Measurements from ENCODE around the gene RNF31.

The RNF31 gene

GRCh38 chr14:24135834-24136683, 11.2 kb upstream of the RNF31 start, which contains the start of gene PSME1:
Gene PSME1, plus strand, starts transcription at chr14:24136194. Its CDS starts 69 bp downstream, at chr14:24136263.
- FAIRE-seq (peak; percentile 93), DNase-seq (ENCODE audit: extremely low spot score, insufficient read length, low read depth) (peak; percentile 83)

- FAIRE-seq (no peak), DNase-seq (ENCODE audit: extremely low spot score, insufficient read length, low read depth) (no peak)
Measured at GRCh38 chr14:24136684-24137528, 10.4 kb upstream of the RNF31 start.

- FAIRE-seq (no peak), DNase-seq (ENCODE audit: extremely low spot score, insufficient read length, low read depth) (no peak)
Measured at GRCh38 chr14:24137529-24138395, 9.5 kb upstream of the RNF31 start.

DNA sequence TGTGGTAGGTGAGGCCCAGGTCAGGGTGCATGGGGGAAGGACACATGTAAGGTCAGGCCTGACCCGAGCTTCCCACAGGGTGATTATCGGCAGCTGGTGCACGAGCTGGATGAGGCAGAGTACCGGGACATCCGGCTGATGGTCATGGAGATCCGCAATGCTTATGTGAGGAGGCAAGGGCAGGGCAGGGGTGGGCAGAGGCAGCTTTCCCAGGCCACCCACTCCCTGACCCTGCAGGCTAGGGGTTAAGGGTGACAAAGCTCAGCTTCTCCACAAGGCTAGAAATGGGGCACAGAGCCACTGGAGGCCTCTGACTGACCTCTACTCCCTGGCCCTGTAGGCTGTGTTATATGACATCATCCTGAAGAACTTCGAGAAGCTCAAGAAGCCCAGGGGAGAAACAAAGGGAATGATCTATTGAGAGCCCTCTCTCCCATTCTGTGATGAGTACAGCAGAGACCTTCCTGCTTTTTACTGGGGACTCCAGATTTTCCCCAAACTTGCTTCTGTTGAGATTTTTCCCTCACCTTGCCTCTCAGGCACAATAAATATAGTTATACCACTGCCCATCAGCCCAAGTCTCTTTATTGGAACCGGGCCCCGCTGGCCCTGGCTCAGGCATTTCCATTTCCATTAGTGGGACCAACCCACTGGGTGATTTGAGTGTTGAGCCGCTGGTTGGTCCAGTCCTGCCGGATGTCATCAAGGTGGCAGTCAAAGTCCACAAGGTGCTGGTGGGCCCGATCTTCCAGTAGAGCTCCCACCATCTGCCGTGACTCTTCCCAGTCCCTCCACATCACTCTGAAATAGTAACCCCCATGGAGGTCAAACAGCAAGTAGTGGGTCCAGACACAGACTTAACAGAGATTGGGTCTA, 8.7 kb upstream of the RNF31 start:
- FAIRE-seq (no peak), DNase-seq (ENCODE audit: extremely low spot score, insufficient read length, low read depth) (no peak)

- no peak for DNase-seq (ENCODE audit: extremely low spot score, insufficient read length, low read depth)
- no peak for FAIRE-seq
Measured at GRCh38 chr14:24139272-24139934, 7.9 kb upstream of the RNF31 start.

GRCh38 chr14:24141097-24141880, 6.0 kb upstream of the RNF31 start, which contains the start of gene EMC9:
Gene EMC9, minus strand, starts transcription at chr14:24141591. Its CDS starts 287 bp downstream, at chr14:24141304.
- FAIRE-seq (peak; percentile 95), DNase-seq (ENCODE audit: extremely low spot score, insufficient read length, low read depth) (peak; percentile 87)

DNA sequence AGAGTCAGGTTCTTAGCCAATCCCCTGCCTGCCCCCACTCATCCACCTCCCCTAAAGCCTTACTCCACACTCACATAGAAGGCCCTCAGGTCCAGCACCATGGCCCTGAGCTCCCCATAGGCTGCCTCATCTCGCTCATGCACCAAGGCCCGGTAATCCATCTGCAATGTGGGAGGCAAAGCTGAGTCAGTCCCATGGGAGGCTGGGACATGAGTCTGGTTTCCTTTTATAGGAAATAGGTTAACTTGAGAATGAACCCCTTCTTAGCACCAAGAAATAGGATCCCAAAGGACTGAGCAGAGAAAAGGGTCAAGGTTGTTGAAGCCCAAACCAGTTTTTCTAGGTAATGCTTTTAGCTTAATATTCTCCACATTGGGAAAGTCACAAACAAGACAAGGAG, 3.8 kb upstream of the RNF31 start:
- FAIRE-seq: no peak

DNA sequence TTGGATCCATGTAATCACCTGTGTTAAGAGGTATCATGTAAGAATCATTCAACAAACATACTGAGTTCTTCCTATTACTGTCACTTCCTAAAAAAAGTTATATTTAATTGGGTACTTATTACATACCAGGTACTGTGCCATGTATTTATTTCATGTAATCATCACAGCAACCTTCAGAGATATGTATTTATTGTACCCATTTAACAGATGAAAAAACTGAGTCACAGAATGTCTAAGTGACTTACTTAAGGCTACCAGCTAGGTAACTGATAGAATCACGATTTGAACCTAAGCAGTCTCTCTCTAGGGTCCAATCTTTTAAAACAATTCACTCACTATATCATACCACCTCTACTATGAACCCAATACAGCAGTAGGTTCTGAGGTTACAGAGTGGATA, 2.8 kb upstream of the RNF31 start:
- FAIRE-seq: no peak

More for the DNA sequence above, 3.8 kb upstream of the RNF31 start:
- no peak for DNase-seq (ENCODE audit: extremely low spot score, insufficient read length, low read depth)

GRCh38 chr14:24145219-24145618, 2.1 kb upstream of the RNF31 start:
- DNase-seq (ENCODE audit: extremely low spot score, insufficient read length, low read depth) (no peak), FAIRE-seq (no peak)

More for the DNA sequence above, 2.8 kb upstream of the RNF31 start:
- no peak for DNase-seq (ENCODE audit: extremely low spot score, insufficient read length, low read depth)

DNA sequence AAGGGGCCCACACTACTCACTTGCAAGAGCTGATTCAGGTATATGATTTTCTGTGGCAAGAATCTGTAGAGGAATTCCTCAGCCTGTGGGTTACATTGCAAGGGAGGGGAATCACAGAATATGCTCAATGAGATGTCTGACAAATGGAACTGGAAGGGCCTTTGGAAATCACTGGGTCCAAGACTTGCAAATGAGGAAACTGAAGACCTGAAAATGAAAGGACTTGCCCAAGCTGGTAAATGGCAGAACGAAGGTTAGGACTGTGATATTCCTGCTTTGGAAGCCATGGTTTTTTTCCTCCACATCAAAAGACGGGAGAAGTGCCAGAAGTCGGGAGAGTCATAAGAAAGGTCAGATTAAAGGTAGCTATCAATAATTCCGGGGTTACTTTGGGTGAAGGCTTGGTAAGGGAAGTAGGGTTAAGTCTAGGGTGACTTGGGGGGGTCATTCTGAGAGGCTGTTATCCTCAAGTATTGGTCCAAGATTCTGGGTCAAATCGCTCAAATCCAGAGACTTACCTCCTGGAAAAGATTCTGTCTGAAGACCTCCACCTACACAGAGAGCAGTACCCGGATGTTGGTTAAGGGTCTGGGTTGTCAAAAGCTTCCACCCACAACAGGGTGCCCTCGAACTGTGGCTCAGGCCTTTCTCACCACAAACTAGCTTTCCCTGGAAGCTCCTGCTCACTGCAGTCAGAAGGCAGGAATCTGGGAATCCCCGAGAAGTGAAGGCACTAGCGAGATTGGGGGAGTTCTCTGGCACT, 1.4 kb upstream of the RNF31 start:
- DNase-seq (ENCODE audit: extremely low spot score, insufficient read length, low read depth) (no peak), FAIRE-seq (peak; percentile 39)

- FAIRE-seq (no peak), DNase-seq (ENCODE audit: extremely low spot score, insufficient read length, low read depth) (peak; percentile 92)
Measured at GRCh38 chr14:24146453-24146977, 783 bp upstream of the RNF31 start, which contains the start of gene PSME2. Gene PSME2, minus strand, starts transcription at chr14:24146610. Its CDS starts 29 bp downstream, at chr14:24146581.

- FAIRE-seq (no peak), DNase-seq (ENCODE audit: extremely low spot score, insufficient read length, low read depth) (no peak)
Measured at GRCh38 chr14:24147761-24148428, 597 bp downstream of the RNF31 start.

DNA sequence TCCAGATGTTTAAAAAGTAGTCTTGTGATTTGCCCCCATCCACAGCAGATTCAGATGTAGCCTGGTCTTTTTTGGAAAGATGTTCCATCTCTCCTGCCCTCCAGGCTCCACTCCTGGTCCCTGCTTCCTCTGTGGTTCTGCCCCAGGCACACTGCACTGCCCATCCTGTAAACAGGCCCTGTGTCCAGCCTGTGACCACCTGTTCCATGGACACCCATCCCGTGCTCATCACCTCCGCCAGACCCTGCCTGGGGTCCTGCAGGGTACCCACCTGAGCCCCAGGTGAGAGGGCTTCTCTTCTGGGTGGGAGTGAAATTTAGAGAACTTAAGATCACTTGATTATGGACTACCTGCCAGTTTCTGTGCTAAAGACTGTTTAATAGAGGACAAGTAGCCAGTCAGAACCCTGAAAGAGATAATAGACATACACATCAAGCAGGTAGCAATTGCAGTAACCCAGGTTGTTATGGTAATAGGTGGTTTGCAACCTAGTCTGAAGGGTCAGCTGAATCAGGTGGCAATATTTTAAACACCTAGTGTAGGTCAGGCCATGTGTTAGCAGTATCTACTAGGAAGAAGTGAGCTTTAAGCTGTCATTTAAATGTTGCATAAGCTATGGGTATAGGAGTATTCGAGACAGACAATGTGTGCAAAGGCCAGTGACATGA, 2.1 kb downstream of the RNF31 start:
- FAIRE-seq (no peak), DNase-seq (ENCODE audit: extremely low spot score, insufficient read length, low read depth) (no peak)

- FAIRE-seq: no peak
- DNase-seq (ENCODE audit: extremely low spot score, insufficient read length, low read depth): no peak
Measured at GRCh38 chr14:24150061-24150460, 2.8 kb downstream of the RNF31 start.

DNA sequence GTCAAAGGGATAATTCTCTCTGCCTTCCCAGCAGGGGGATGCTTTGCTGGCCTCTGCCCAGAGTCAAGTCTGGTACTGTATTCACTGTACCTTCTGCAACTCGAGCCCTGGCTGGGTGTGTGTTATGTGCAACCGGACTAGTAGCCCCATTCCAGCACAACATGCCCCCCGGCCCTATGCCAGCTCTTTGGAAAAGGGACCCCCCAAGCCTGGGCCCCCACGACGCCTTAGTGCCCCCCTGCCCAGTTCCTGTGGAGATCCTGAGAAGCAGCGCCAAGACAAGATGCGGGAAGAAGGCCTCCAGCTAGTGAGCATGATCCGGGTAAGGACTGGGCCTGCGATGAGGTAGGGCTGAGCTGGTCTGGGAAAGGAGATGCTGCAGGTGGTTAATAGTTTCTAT, 3.3 kb downstream of the RNF31 start:
- DNase-seq (ENCODE audit: extremely low spot score, insufficient read length, low read depth): no peak
- no peak for FAIRE-seq

- FAIRE-seq: no peak
- DNase-seq (ENCODE audit: extremely low spot score, insufficient read length, low read depth): no peak
Measured at GRCh38 chr14:24150993-24151392, 3.7 kb downstream of the RNF31 start.

Measured in GM18507 (cell line).